ENCODE measurements around the gene NPRL2.

GRCh38 chr3:50353245-50354004 is 2.9 kb upstream of the NPRL2 start:
- TF ChIP-seq POLR2A (IDR thresholded peaks at IDR 0.05) (no peak), CTCF (IDR thresholded peaks at IDR 0.05) (no peak)
